Measurements from ENCODE around the gene CYP20A1.

The CYP20A1 gene

DNA sequence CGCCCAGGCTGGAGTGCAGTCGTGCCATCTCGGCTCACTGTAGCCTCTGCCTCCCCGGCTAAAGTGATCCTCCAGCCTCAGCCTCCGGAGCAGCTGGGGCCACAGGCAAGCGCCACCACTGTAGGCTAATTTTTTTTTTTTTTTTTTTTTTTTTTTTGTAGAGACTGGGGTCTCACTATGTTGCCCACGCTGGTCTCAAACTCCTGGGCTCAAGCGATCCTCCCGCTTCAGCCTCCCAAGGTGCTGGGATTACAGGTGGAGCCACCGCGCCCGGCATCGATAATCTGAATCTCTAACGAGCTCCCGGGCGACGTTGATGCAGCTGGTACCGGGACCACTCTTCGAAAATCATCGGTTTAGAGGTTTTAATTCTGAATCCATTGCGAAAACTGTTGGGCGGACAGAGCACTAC, 520 bp upstream of the CYP20A1 start:
- peak overlapping the region; percentile 84 for H3K4me2 ChIP-seq (ENCODE audit: low read length)
- no peaks in the 10 kb centered on the region for H3K27me3 ChIP-seq (ENCODE audit: control insufficient read depth, low read length)
- H4K20me1 ChIP-seq (ENCODE audit: control insufficient read depth, insufficient read depth, low read depth, low read length), result peaks cover 5% of the 10 kb centered on the region; the same call in 1 of the 2 replicates
- H3K4me3 ChIP-seq (ENCODE audit: low read length), result peak overlapping the region; percentile 97
- H3K79me2 ChIP-seq (ENCODE audit: control insufficient read depth, low read length), result peaks cover 34% of the 10 kb centered on the region
- no peaks in the 10 kb centered on the region for H3K9me2 ChIP-seq (replicated peaks; ENCODE audit: control insufficient read depth, low read length)
- H3F3A ChIP-seq (ENCODE audit: control insufficient read depth, insufficient read depth), result peaks cover 8% of the 10 kb centered on the region
- peak overlapping the region; percentile 85 for H3K27ac ChIP-seq (ENCODE audit: low read depth, low read length)
- no peak for TF ChIP-seq EZH2phosphoT487 (IDR thresholded peaks at IDR 0.05; ENCODE audit: borderline replicate concordance, low read length)
- TF ChIP-seq, protein P1, sequence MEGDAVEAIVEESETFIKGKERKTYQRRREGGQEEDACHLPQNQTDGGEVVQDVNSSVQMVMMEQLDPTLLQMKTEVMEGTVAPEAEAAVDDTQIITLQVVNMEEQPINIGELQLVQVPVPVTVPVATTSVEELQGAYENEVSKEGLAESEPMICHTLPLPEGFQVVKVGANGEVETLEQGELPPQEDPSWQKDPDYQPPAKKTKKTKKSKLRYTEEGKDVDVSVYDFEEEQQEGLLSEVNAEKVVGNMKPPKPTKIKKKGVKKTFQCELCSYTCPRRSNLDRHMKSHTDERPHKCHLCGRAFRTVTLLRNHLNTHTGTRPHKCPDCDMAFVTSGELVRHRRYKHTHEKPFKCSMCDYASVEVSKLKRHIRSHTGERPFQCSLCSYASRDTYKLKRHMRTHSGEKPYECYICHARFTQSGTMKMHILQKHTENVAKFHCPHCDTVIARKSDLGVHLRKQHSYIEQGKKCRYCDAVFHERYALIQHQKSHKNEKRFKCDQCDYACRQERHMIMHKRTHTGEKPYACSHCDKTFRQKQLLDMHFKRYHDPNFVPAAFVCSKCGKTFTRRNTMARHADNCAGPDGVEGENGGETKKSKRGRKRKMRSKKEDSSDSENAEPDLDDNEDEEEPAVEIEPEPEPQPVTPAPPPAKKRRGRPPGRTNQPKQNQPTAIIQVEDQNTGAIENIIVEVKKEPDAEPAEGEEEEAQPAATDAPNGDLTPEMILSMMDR (IDR thresholded peaks at IDR 0.05; ENCODE audit: low read depth, low read length, poor library complexity, severe bottlenecking), result no peak
- peaks cover 20% of the 10 kb centered on the region for H3K4me1 ChIP-seq (ENCODE audit: control insufficient read depth, low read length)
- H3K36me3 ChIP-seq (ENCODE audit: control insufficient read depth, low read length), result peaks cover 15% of the 10 kb centered on the region
- no peaks in the 10 kb centered on the region for H3K9me3 ChIP-seq (ENCODE audit: control insufficient read depth, insufficient read depth, low read length)

DNA sequence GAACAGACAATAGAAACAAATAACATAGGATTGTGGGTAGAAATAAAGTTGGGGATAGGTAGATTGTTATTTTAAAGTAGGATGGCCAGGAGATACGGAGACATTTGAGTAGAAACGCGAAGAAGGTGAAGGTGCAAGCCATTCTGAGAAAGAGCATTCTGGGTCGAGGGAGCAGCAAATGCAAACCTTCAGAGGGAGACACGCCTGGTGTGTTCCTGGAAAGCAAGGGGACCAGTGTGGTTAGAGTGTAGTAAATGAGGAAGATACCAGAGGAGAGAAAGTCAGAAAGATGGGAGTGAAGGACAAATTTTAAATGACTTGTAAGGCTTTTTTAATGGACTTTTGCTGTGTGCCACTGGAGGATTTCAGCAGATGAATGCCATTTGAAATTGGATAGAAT, 1.7 kb downstream of the CYP20A1 start:
- Histone ChIP-seq H3F3A (ENCODE audit: control insufficient read depth, insufficient read depth) (peaks cover 8% of the 10 kb centered on the region), H3K4me2 (ENCODE audit: low read length) (peak overlapping the region; percentile 84), H3K4me1 (ENCODE audit: control insufficient read depth, low read length) (peaks cover 20% of the 10 kb centered on the region), H3K9me3 (ENCODE audit: control insufficient read depth, insufficient read depth, low read length) (no peaks in the 10 kb centered on the region), H3K79me2 (ENCODE audit: control insufficient read depth, low read length) (peaks cover 34% of the 10 kb centered on the region), H3K27me3 (ENCODE audit: control insufficient read depth, low read length) (no peaks in the 10 kb centered on the region), H3K27ac (ENCODE audit: low read depth, low read length) (no peak overlapping the region), H3K9me2 (replicated peaks; ENCODE audit: control insufficient read depth, low read length) (no peaks in the 10 kb centered on the region), H3K4me3 (ENCODE audit: low read length) (peak overlapping the region; percentile 97), H4K20me1 (ENCODE audit: control insufficient read depth, insufficient read depth, low read depth, low read length) (peaks cover 5% of the 10 kb centered on the region; the same call in 1 of the 2 replicates), H3K36me3 (ENCODE audit: control insufficient read depth, low read length) (peaks cover 15% of the 10 kb centered on the region)
- TF ChIP-seq EZH2phosphoT487 (IDR thresholded peaks at IDR 0.05; ENCODE audit: borderline replicate concordance, low read length), result no peak
- TF ChIP-seq, protein P1 (IDR thresholded peaks at IDR 0.05; ENCODE audit: low read depth, low read length, poor library complexity, severe bottlenecking), result no peak

DNA sequence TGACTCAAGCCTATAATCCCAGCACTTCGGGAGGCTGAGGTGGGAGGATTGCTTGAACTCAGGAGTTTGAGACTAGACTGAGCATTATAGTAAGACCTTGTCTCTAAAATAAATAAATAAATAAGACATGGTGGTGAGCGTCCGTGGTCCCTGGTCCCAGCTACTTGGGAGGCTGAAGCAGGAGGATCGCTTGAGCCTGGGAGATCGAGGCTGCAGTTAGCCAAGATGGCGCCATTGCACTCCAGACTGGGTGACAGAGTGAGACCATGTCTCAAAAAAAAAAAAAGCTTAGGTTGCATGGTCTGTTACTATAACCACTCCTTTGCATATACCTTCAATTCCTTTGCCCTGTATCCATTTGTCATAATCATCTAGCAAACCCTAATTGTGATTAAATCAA, 3.7 kb downstream of the CYP20A1 start:
- Histone ChIP-seq H3K36me3 (ENCODE audit: control insufficient read depth, low read length) (peaks cover 27% of the 10 kb centered on the region), H3K4me1 (ENCODE audit: control insufficient read depth, low read length) (peaks cover 28% of the 10 kb centered on the region), H3K4me3 (ENCODE audit: low read length) (no peak overlapping the region), H3K9me2 (replicated peaks; ENCODE audit: control insufficient read depth, low read length) (no peaks in the 10 kb centered on the region), H3K27ac (ENCODE audit: low read depth, low read length) (no peak overlapping the region), H3K79me2 (ENCODE audit: control insufficient read depth, low read length) (peaks cover 34% of the 10 kb centered on the region), H3F3A (ENCODE audit: control insufficient read depth, insufficient read depth) (peaks cover 5% of the 10 kb centered on the region), H3K9me3 (ENCODE audit: control insufficient read depth, insufficient read depth, low read length) (no peaks in the 10 kb centered on the region), H4K20me1 (ENCODE audit: control insufficient read depth, insufficient read depth, low read depth, low read length) (peaks cover 5% of the 10 kb centered on the region; the same call in 1 of the 2 replicates), H3K4me2 (ENCODE audit: low read length) (no peak overlapping the region), H3K27me3 (ENCODE audit: control insufficient read depth, low read length) (no peaks in the 10 kb centered on the region)
- no peak for TF ChIP-seq EZH2phosphoT487 (IDR thresholded peaks at IDR 0.05; ENCODE audit: borderline replicate concordance, low read length)
- TF ChIP-seq, protein P1 (IDR thresholded peaks at IDR 0.05; ENCODE audit: low read depth, low read length, poor library complexity, severe bottlenecking), result no peak
